ENCODE results near the gene RNF208.

GRCh38 chr9:137214620-137215019, 7.4 kb downstream of the RNF208 start:
- TF ChIP-seq POLR2A (IDR thresholded peaks at IDR 0.05; ENCODE audit: low read length), result no peak
- TF ChIP-seq GATA1 (IDR thresholded peaks at IDR 0.05; ENCODE audit: low read depth, low read length), result no peak
